DOHH2 (cell line): ENCODE data around the gene OR8U1.

Source experiments
- H3F3A ChIP-seq: fragments of 200-600 bp; sonication (generic), shearing (Covaris generic); 2 replicates; pipeline ENCODE4 v1.6.0; 2016; ENCODE audit warnings: antibody characterized with exemption, mild to moderate bottlenecking; ENCODE audit not compliant: control insufficient read depth, insufficient read depth
- H3K27ac ChIP-seq: fragments of 200-600 bp; sonication (generic); 2 replicates; pipeline ENCODE4 v1.5.1; 2014; ENCODE audit warnings: low read depth, mild to moderate bottlenecking, low read length, moderate library complexity
- H3K27me3 ChIP-seq: fragments of 200-600 bp; sonication (generic); 2 replicates; pipeline ENCODE4 v1.6.1; 2014; ENCODE audit warnings: mild to moderate bottlenecking, low read length, mixed read lengths; ENCODE audit not compliant: control insufficient read depth
- H3K36me3 ChIP-seq: fragments of 200-600 bp; sonication (generic); 2 replicates; pipeline ENCODE4 v1.6.1; 2014; ENCODE audit warnings: mild to moderate bottlenecking, low read length, moderate library complexity, mixed read lengths; ENCODE audit not compliant: control insufficient read depth
- H3K4me1 ChIP-seq: fragments of 200-600 bp; sonication (generic); 2 replicates; pipeline ENCODE4 v1.6.1; 2014; ENCODE audit warnings: mild to moderate bottlenecking, low read length, mixed read lengths; ENCODE audit not compliant: control insufficient read depth
- H3K4me2 ChIP-seq: fragments of 200-600 bp; sonication (generic); 2 replicates; pipeline ENCODE4 v1.6.0; 2014; ENCODE audit warnings: mild to moderate bottlenecking, low read length, moderate library complexity
- H3K4me3 ChIP-seq: fragments of 200-600 bp; sonication (generic); 2 replicates; pipeline ENCODE4 v1.5.1; 2014; ENCODE audit warnings: mild to moderate bottlenecking, low read length, mixed read lengths
- H3K79me2 ChIP-seq: fragments of 200-600 bp; sonication (generic); 2 replicates; pipeline ENCODE4 v1.6.1; 2014; ENCODE audit warnings: mild to moderate bottlenecking, low read length, mixed read lengths; ENCODE audit not compliant: control insufficient read depth
- H3K9me2 ChIP-seq: fragments of 200-600 bp; sonication (generic); replicated peaks from 2 replicates; pipeline ENCODE4 v1.6.1; 2014; ENCODE audit warnings: mild to moderate bottlenecking, low read length, mixed read lengths; ENCODE audit not compliant: control insufficient read depth
- H3K9me3 ChIP-seq: fragments of 200-600 bp; sonication (generic); 2 replicates; pipeline ENCODE4 v1.6.1; 2014; ENCODE audit warnings: antibody characterized with exemption, low read length, mixed read lengths; ENCODE audit not compliant: control insufficient read depth, insufficient read depth
- H4K20me1 ChIP-seq: fragments of 200-600 bp; sonication (generic); 2 replicates; pipeline ENCODE4 v1.6.0; 2014; ENCODE audit warnings: low read depth, mild to moderate bottlenecking, antibody characterized with exemption, low read length, moderate library complexity; ENCODE audit not compliant: control insufficient read depth, insufficient read depth
- CTCF ChIP-seq: fragments of 200-600 bp; sonication (generic); IDR thresholded peaks from one replicate; pipeline ENCODE4 v1.5.1; 2014; ENCODE audit warnings: antibody characterized with exemption, mild to moderate bottlenecking, low read depth, low read length; ENCODE audit not compliant: poor library complexity, severe bottlenecking
- EZH2phosphoT487 ChIP-seq: fragments of 200-600 bp; sonication (generic); IDR thresholded peaks from 2 replicates; pipeline ENCODE4 v1.6.1; 2017; ENCODE audit warnings: borderline replicate concordance, mild to moderate bottlenecking, antibody characterized with exemption, low read length, moderate library complexity, mixed read lengths

OR8U1 gene

GRCh38 chr11:56404393-56404792 lies 29.0 kb downstream of the OR8U1 start:
- Histone ChIP-seq H3K27me3 (no peaks in the 10 kb centered on the region), H3K27ac (no peak overlapping the region), H4K20me1 (no peaks in the 10 kb centered on the region), H3K4me3 (no peak overlapping the region), H3K36me3 (no peaks in the 10 kb centered on the region), H3K79me2 (no peaks in the 10 kb centered on the region), H3K4me1 (no peaks in the 10 kb centered on the region), H3K9me3 (peaks cover 8% of the 10 kb centered on the region; the same call in 1 of the 2 replicates), H3F3A (no peaks in the 10 kb centered on the region), H3K4me2 (no peak overlapping the region), H3K9me2 (no peaks in the 10 kb centered on the region; the same call in 1 of the 2 replicates)
- TF ChIP-seq EZH2phosphoT487: no peak
- TF ChIP-seq CTCF: no peak

DNA sequence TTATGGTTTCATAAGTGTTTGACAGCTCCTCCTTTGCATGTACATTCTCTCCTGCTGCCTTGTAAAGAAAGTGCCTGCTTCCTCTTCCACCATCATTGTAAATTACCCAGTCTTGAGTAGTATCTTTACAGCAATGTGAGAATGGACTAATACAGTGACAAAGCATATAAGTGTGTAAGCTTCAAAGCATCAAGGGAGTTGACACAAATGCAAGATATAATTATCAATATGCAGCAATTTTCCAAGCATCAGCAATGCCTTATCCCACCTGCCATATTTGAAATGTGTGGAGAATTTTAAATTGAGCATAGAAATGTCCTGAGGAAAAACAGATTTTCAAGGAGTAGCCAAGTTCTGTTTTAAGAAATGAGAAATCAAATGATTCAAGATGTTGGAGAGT lies 35.4 kb downstream of the OR8U1 start:
- Histone ChIP-seq H4K20me1 (no peaks in the 10 kb centered on the region), H3K4me1 (no peaks in the 10 kb centered on the region), H3K27ac (no peak overlapping the region), H3K4me3 (no peak overlapping the region), H3K79me2 (no peaks in the 10 kb centered on the region), H3K4me2 (no peak overlapping the region), H3F3A (no peaks in the 10 kb centered on the region), H3K9me3 (no peaks in the 10 kb centered on the region), H3K36me3 (no peaks in the 10 kb centered on the region), H3K9me2 (no peaks in the 10 kb centered on the region; the same call in 1 of the 2 replicates), H3K27me3 (no peaks in the 10 kb centered on the region)
- TF ChIP-seq EZH2phosphoT487 (no peak), CTCF (no peak)

DNA sequence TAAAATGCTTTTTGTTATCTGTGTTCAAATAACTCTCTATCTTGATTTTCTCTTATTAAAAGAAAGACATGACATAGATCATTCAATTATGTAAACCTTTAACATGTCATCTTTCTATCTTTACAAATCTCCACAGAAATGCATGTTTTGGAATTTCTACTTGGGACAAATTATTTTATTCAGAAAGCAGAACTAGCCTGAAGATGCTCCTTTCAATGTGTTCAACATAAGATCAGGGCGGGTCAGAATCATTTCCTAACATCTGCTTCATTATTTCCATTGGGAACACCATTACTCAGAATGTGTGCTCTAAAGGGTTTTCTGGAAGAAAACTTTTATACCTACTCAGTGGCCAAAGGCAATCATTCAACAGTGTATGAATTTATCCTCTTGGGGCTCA lies 37.0 kb downstream of the OR8U1 start, which contains the start of gene OR5AL1:
Gene OR5AL1, plus strand, starts transcription at position 301 of the 400 bp plus-strand sequence.
- H3K79me2 ChIP-seq: no peaks in the 10 kb centered on the region
- no peak within 1 kb of the TSS for H3K27ac ChIP-seq
- H3F3A ChIP-seq: no peaks in the 10 kb centered on the region

More for the DNA sequence above, 37.0 kb downstream of the OR8U1 start, which contains the start of gene OR5AL1:
- no peaks in the 10 kb centered on the region for H4K20me1 ChIP-seq
- H3K36me3 ChIP-seq: no peaks in the 10 kb centered on the region
- no peak for TF ChIP-seq CTCF
- TF ChIP-seq EZH2phosphoT487: no peak
- H3K4me1 ChIP-seq: no peaks in the 10 kb centered on the region
- H3K4me3 ChIP-seq: no peak within 1 kb of the TSS
- H3K27me3 ChIP-seq: no peaks in the 10 kb centered on the region
- no peaks in the 10 kb centered on the region for H3K9me3 ChIP-seq
- H3K9me2 ChIP-seq: no peaks in the 10 kb centered on the region; the same call in 1 of the 2 replicates
- H3K4me2 ChIP-seq: no peak within 1 kb of the TSS
